ENCODE data around the gene SORT1. TPM values are rescaled to one million over a fixed set of nuclear protein-coding genes. Genes with fewer than 3 reads are reported as not detected.

Gene SORT1
- total RNA-seq, 2 experiments from 2014 or later, result 21.8 to 45.5 TPM

- Histone ChIP-seq H4K20me1 (ENCODE audit: insufficient read depth, low read length) (peaks cover 8% of the 10 kb centered on the region; the same call in 1 of the 2 replicates), H3K27ac (ENCODE audit: low read depth, low read length, poor library complexity, severe bottlenecking) (peak overlapping the region; percentile 85), H3K4me1 (ENCODE audit: insufficient read depth, low read length, poor library complexity, severe bottlenecking) (peaks cover 25% of the 10 kb centered on the region), H3K9me3 (ENCODE audit: low read length) (no peaks in the 10 kb centered on the region), H3K79me2 (ENCODE audit: insufficient read depth, low read depth, low read length) (peaks cover 46% of the 10 kb centered on the region), H3K4me3 (ENCODE audit: low read depth, low read length, poor library complexity, severe bottlenecking) (peak overlapping the region; percentile 97), H2AFZ (ENCODE audit: low read length) (peak overlapping the region; percentile 71; the same call in 1 of the 2 replicates), H3K4me2 (ENCODE audit: low read length) (peak overlapping the region; percentile 83), H3K9me2 (ENCODE audit: insufficient read depth, low read length) (no peaks in the 10 kb centered on the region), H3K36me3 (ENCODE audit: insufficient read depth, low read length) (peaks cover 22% of the 10 kb centered on the region)
- ChIA-PET POLR2A (interaction anchor here (1.2 kb wide), 2 partner anchors 10 to 58 kb away, joined by 5 to 9 read pairs; no protein-coding TSS in a partner anchor), CTCF (ENCODE audit: unreplicated experiment) (interaction anchor here (0.7 kb wide), 1 partner anchor 120 kb away, joined by 3 read pairs; the partner anchor contains the start of gene MYBPHL)
- intact Hi-C loops (cut with micrococcal nuclease; ENCODE audit: unreplicated experiment), result loop anchor here (5.0 to 10.0 kb wide), 2 partner anchors 322 to 1245 kb away; partner anchors contain the start of gene KCNA3
- no TSS peak for BruUV-seq (replicated peaks)
- TF ChIP-seq EZH2phosphoT487 (IDR thresholded peaks at IDR 0.05; ENCODE audit: borderline replicate concordance, low read depth, low read length), result no peak
- TF ChIP-seq, protein P1, sequence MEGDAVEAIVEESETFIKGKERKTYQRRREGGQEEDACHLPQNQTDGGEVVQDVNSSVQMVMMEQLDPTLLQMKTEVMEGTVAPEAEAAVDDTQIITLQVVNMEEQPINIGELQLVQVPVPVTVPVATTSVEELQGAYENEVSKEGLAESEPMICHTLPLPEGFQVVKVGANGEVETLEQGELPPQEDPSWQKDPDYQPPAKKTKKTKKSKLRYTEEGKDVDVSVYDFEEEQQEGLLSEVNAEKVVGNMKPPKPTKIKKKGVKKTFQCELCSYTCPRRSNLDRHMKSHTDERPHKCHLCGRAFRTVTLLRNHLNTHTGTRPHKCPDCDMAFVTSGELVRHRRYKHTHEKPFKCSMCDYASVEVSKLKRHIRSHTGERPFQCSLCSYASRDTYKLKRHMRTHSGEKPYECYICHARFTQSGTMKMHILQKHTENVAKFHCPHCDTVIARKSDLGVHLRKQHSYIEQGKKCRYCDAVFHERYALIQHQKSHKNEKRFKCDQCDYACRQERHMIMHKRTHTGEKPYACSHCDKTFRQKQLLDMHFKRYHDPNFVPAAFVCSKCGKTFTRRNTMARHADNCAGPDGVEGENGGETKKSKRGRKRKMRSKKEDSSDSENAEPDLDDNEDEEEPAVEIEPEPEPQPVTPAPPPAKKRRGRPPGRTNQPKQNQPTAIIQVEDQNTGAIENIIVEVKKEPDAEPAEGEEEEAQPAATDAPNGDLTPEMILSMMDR (conservative IDR thresholded peaks at IDR 0.05; ENCODE audit: low read length), result no peak
- no peak for DNase-seq (ENCODE audit: low spot score)
Observed at GRCh38 chr1:109427171-109427467, 29.4 kb upstream of the SORT1 start.

DNA sequence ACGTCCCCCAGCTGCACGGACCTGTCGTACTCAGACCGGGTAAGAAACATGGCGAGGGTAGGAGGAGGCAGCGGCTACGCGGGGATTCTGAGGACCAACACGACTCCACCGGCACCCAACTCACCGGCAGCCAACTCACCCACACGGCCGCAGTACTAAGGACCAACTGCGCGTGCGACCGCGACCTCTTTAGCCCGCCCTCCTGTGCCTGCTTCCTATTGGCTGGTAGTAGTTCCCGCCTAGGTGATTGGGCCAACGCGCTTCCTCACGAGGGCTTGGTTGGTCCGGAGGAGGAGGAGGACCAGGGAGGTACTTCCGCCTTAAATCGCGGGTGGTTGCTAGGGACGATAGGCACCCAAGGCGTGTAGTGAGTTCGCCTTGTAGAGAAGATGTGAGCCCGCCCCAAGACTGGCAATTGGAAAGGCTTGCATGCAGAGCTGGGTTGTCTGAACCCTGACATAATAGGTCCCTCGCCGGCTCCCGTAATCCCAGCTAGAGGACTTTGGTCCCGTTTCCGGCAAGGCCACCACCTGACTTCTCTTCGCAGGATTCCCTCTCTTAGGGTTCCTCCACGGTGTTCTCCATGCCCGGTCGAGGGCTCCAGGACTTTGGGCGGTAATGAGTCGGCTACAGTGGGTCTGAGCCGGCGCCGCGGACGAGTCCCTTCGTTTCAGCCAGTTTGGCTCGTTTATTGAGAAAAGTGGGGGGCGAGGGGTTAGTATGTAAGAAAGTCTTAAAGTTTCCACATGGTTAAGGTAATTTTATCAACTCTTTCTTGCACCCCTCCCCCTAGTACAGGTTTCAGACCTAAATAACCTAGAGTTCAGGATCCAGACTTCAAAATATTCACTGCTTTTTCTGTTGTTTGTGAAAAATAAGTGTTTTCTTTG, 28.8 kb upstream of the SORT1 start, which contains the start of gene PSMA5:
TSS of gene PSMA5 (minus strand) at position 168 of the 890 bp plus-strand sequence. CDS start at position 50, 118 bp downstream.
- CTCF ChIA-PET (ENCODE audit: unreplicated experiment), result interaction anchor here (0.6 to 0.7 kb wide), 2 partner anchors 120 to 1065 kb away, joined by 3 to 13 read pairs; partner anchors contain the start of gene MYBPHL
- peaks cover 52% of the 10 kb centered on the region for H3K79me2 ChIP-seq (ENCODE audit: insufficient read depth, low read depth, low read length)

More for the DNA sequence above, 28.8 kb upstream of the SORT1 start, which contains the start of gene PSMA5:
- H3K4me1 ChIP-seq (ENCODE audit: insufficient read depth, low read length, poor library complexity, severe bottlenecking), result peaks cover 25% of the 10 kb centered on the region
- TSS peak; percentile 82 for BruUV-seq (replicated peaks)
- H3K9me3 ChIP-seq (ENCODE audit: low read length), result no peaks in the 10 kb centered on the region
- H4K20me1 ChIP-seq (ENCODE audit: insufficient read depth, low read length), result peaks cover 8% of the 10 kb centered on the region; the same call in 1 of the 2 replicates
- H3K4me3 ChIP-seq (ENCODE audit: low read depth, low read length, poor library complexity, severe bottlenecking), result peak within 1 kb of the TSS; percentile 97
- intact Hi-C loops (cut with micrococcal nuclease; ENCODE audit: unreplicated experiment), result loop anchor here (1.0 to 10.0 kb wide), 4 partner anchors 57 to 1246 kb away; partner anchors contain the start of genes ATXN7L2 and KCNA3
- no peak for TF ChIP-seq EZH2phosphoT487 (IDR thresholded peaks at IDR 0.05; ENCODE audit: borderline replicate concordance, low read depth, low read length)
- POLR2A ChIA-PET, result interaction anchor here (0.6 to 1.9 kb wide), 9 partner anchors 9 to 213 kb away, joined by 3 to 9 read pairs (median 5); partner anchors contain the start of genes PSRC1 and SARS1
- H3K27ac ChIP-seq (ENCODE audit: low read depth, low read length, poor library complexity, severe bottlenecking), result peak within 1 kb of the TSS; percentile 85
- H2AFZ ChIP-seq (ENCODE audit: low read length), result peak within 1 kb of the TSS; percentile 71
- no peaks in the 10 kb centered on the region for H3K9me2 ChIP-seq (ENCODE audit: insufficient read depth, low read length)
- H3K4me2 ChIP-seq (ENCODE audit: low read length), result peak within 1 kb of the TSS; percentile 99
- peak; percentile 99 for DNase-seq (ENCODE audit: low spot score)
- peaks cover 28% of the 10 kb centered on the region for H3K36me3 ChIP-seq (ENCODE audit: insufficient read depth, low read length)
